HCT116 (cell line): ENCODE data around the gene KIAA0319L. TPM values are rescaled to one million over a fixed set of nuclear protein-coding genes. Genes with fewer than 3 reads are reported as not detected.

ENCODE experiments used
- ATAC-seq: fragments of 200-7000 bp; cut with Tn5 transposase; 2 replicates; pipeline ENCODE4 v1.9.1; 2020; ENCODE audit warnings: mild to moderate bottlenecking, moderate library complexity
- BruUV-seq: library from RNA; stranded (reverse); fragments of 400-500 nt; replicated peaks from 2 replicates; lab custom pipeline; 2021; lab: Mats Ljungman, UMichigan
- CTCF ChIA-PET: fragments of 300-600 bp; sonication (Branson Sonifier 250); formaldehyde crosslinking; loops from one replicate; lab custom pipeline; 2021; ENCODE audit warnings: antibody characterized with exemption; lab: Charles Lee
- POLR2A ChIA-PET: fragments of 300-600, 350-600 bp; sonication (Branson Sonifier 250); formaldehyde crosslinking; loops from one replicate; lab custom pipeline; 2021; ENCODE audit warnings: antibody characterized with exemption; lab: Charles Lee
- RAD21 ChIA-PET, 2 experiments: fragments of 300-600 bp; sonication (Branson Sonifier 250); formaldehyde crosslinking; loops; one replicate each; lab custom pipeline; 2023; ENCODE audit warnings: low total read pairs in 2 of 2; ENCODE audit not compliant: uncharacterized antibody in 2 of 2, unreplicated experiment in 2 of 2, low non-redundant PET in 1 of 2; lab: Charles Lee
- DNase-seq: peaks from one replicate; pipeline ENCODE4 v3.0.0-alpha.2; 2010; ENCODE audit warnings: low read depth, low spot score
- H2AFZ ChIP-seq: fragments of 200-600 bp; shearing (Covaris generic), sonication (generic); 2 replicates; pipeline ENCODE4 v1.6.1; 2017; ENCODE audit warnings: low read depth, mixed run types, mixed read lengths, antibody characterized with exemption, low read length; ENCODE audit not compliant: poor library complexity, severe bottlenecking
- H3K27ac ChIP-seq: 2 replicates; pipeline ENCODE4 v1.5.1; 2012; ENCODE audit warnings: low read depth, low read length
- H3K27me3 ChIP-seq: fragments of 200-600 bp; sonication (generic); 2 replicates; pipeline ENCODE4 v1.6.1; 2016; ENCODE audit warnings: mixed run types, low read length, mixed read lengths; ENCODE audit not compliant: insufficient read depth
- H3K36me3 ChIP-seq, 2 experiments: fragments of 200-500 bp in 1 of 2; fragments of 200-600 bp in 1 of 2; sonication (Bioruptor generic) in 1 of 2; sonication (generic) in 1 of 2; 2 replicates each; pipeline versions ENCODE4 v1.5.1 to v1.6.1; 2014 to 2016; ENCODE audit warnings: low read length in 2 of 2, inconsistent platforms in 1 of 2, mixed read lengths in 1 of 2, mixed run types in 1 of 2; ENCODE audit not compliant: insufficient read depth in 2 of 2, control insufficient read depth in 1 of 2
- H3K4me1 ChIP-seq, 2 experiments: fragments of 200-600 bp in 1 of 2; sonication (generic) in 1 of 2; 2 replicates each; pipeline versions ENCODE4 v1.5.1 to v1.6.1; 2012 to 2017; ENCODE audit warnings: low read length in 2 of 2, inconsistent platforms in 1 of 2, mild to moderate bottlenecking in 1 of 2, mixed read lengths in 1 of 2, mixed run types in 1 of 2, moderate library complexity in 1 of 2; ENCODE audit not compliant: insufficient read depth in 2 of 2, control insufficient read depth in 1 of 2
- H3K4me2 ChIP-seq: fragments of 200-600 bp; sonication (generic); 2 replicates; pipeline ENCODE4 v1.6.1; 2017; ENCODE audit warnings: mixed run types, low read length, mixed read lengths
- H3K4me3 ChIP-seq, 2 experiments: fragments of 200-600 bp in 1 of 2; sonication (generic) in 1 of 2; replicated peaks in 1 of 2; 2 replicates each; pipeline ENCODE4 v1.5.1; 2011 to 2016; ENCODE audit warnings: low read length in 2 of 2, control low read depth in 1 of 2, low read depth in 1 of 2, mild to moderate bottlenecking in 1 of 2, mixed read lengths in 1 of 2, mixed run types in 1 of 2
- H3K79me2 ChIP-seq: fragments of 200-600 bp; sonication (generic); 2 replicates; pipeline ENCODE4 v1.6.1; 2017; ENCODE audit warnings: mild to moderate bottlenecking, mixed run types, low read length, moderate library complexity, mixed read lengths; ENCODE audit not compliant: insufficient read depth
- H3K9ac ChIP-seq: fragments of 200-600 bp; sonication (generic); 2 replicates; pipeline ENCODE4 v1.6.1; 2016; ENCODE audit warnings: low read length, mixed read lengths
- H3K9me2 ChIP-seq: fragments of 200-600 bp; sonication (generic), shearing (Covaris generic); 2 replicates; pipeline ENCODE4 v1.6.1; 2017; ENCODE audit warnings: mixed run types, mild to moderate bottlenecking, moderate library complexity; ENCODE audit not compliant: insufficient read depth
- H3K9me3 ChIP-seq, 2 experiments: fragments of 200-500 bp in 1 of 2; fragments of 200-600 bp in 1 of 2; sonication (Bioruptor generic) in 1 of 2; sonication (generic) in 1 of 2; 2 replicates each; pipeline ENCODE4 v1.6.1; 2014 to 2017; ENCODE audit warnings: low read length in 2 of 2, mixed read lengths in 2 of 2, inconsistent platforms in 1 of 2, low read depth in 1 of 2, mild to moderate bottlenecking in 1 of 2, mixed run types in 1 of 2, moderate library complexity in 1 of 2; ENCODE audit not compliant: control insufficient read depth in 1 of 2, insufficient read depth in 1 of 2
- H4K20me1 ChIP-seq: fragments of 200-600 bp; sonication (generic), shearing (Covaris generic); 2 replicates; pipeline ENCODE4 v1.6.1; 2017; ENCODE audit warnings: mixed run types, mild to moderate bottlenecking, moderate library complexity; ENCODE audit not compliant: insufficient read depth
- ATF3 ChIP-seq: IDR thresholded peaks from 2 replicates; pipeline ENCODE4 v1.6.1; 2012
- CTCF ChIP-seq, 3 experiments: fragments of 200-600 bp in 1 of 3; sonication (generic) in 1 of 3; IDR thresholded peaks in 2 of 3; conservative IDR thresholded peaks in 1 of 3; 2 replicates each; pipeline ENCODE4 v1.5.1; 2012 to 2017; ENCODE audit warnings: low read depth in 2 of 3, low read length in 2 of 3, antibody characterized with exemption in 1 of 3, borderline replicate concordance in 1 of 3, control low read depth in 1 of 3, mild to moderate bottlenecking in 1 of 3, mixed read lengths in 1 of 3, mixed run types in 1 of 3, moderate library complexity in 1 of 3; ENCODE audit not compliant: insufficient read depth in 1 of 3
- EGR1 ChIP-seq: IDR thresholded peaks from 2 replicates; pipeline ENCODE4 v1.6.1; 2012; ENCODE audit warnings: low read depth
- JUND ChIP-seq: IDR thresholded peaks from 2 replicates; pipeline ENCODE4 v1.6.1; 2012
- MAX ChIP-seq: IDR thresholded peaks from 2 replicates; pipeline ENCODE4 v1.6.1; 2012
- RAD21 ChIP-seq: IDR thresholded peaks from 2 replicates; pipeline ENCODE4 v1.6.1; 2012; ENCODE audit warnings: low read depth, mild to moderate bottlenecking
- SIN3A ChIP-seq: IDR thresholded peaks from 2 replicates; pipeline ENCODE4 v1.6.1; 2012; ENCODE audit warnings: low read depth
- ZBTB33 ChIP-seq: IDR thresholded peaks from 2 replicates; pipeline ENCODE4 v1.6.1; 2011; ENCODE audit warnings: mild to moderate bottlenecking, low read length, moderate library complexity; ENCODE audit not compliant: insufficient replicate concordance; ENCODE audit errors: extremely low read depth
- intact Hi-C: fragments of 100-400 bp; cut with micrococcal nuclease; formaldehyde crosslinking; loops from 2 replicates; pipeline ENCODE4 v1.10.0; 2022
- total RNA-seq: library from RNA; stranded (reverse); gene quantifications from one replicate; pipeline ENCODE4 v1.2.1, GENCODE V29; 2021; ENCODE audit not compliant: unreplicated experiment

Gene KIAA0319L
- total RNA-seq, 1 experiment from 2014 or later, result 35.6 TPM

GRCh38 chr1:35443768-35444518 is 113.3 kb downstream of the KIAA0319L start:
- ChIA-PET CTCF (interaction anchor here (1.2 kb wide), 1 partner anchor 243 kb away, joined by 3 read pairs; no protein-coding TSS in a partner anchor), POLR2A (no interaction called here), RAD21 (no interaction called here)
- Histone ChIP-seq H3K9me2 (no peaks in the 10 kb centered on the region), H3K36me3 (peaks cover 0 to 5% of the 10 kb centered on the region in 2 experiments; a peak in 2 of 4 replicates), H2AFZ (no peak overlapping the region), H3K9me3 (no peaks in the 10 kb centered on the region), H4K20me1 (no peaks in the 10 kb centered on the region), H3K27me3 (no peaks in the 10 kb centered on the region), H3K4me2 (no peak overlapping the region), H3K4me3 (no peak overlapping the region), H3K79me2 (no peaks in the 10 kb centered on the region), H3K4me1 (no peaks in the 10 kb centered on the region), H3K9ac (no peak overlapping the region), H3K27ac (no peak overlapping the region)
- DNase-seq, result no peak
- ATAC-seq, result no peak
- BruUV-seq, result no TSS peak
- intact Hi-C loops, result no loop called here
- peak in 2 of 3 experiments; percentile 23 to 36; a peak in 2 of 6 replicates for TF ChIP-seq CTCF (IDR thresholded peaks at IDR 0.05 in 2 of 3, conservative IDR thresholded peaks at IDR 0.05 in 1 of 3; ENCODE audit: borderline replicate concordance in 1 of 3, insufficient read depth in 1 of 3, low read depth in 2 of 3, low read length in 2 of 3)
- peak; percentile 57 for TF ChIP-seq RAD21
- no peak for TF ChIP-seq EGR1
- TF ChIP-seq, all 23 proteins: peak for 2

- DNase-seq, result no peak
- TF ChIP-seq ATF3 (no peak), JUND (no peak), MAX (no peak), RAD21 (no peak), ZBTB33 (no peak), SIN3A (no peak)
- TF ChIP-seq, all 23 proteins: peak for 0
- H4K20me1 ChIP-seq, result no peaks in the 10 kb centered on the region
- no peak overlapping the region for H3K4me3 ChIP-seq
- ChIA-PET RAD21 (no interaction called here), CTCF (no interaction called here), POLR2A (no interaction called here)
- no peak overlapping the region for H3K4me2 ChIP-seq
- intact Hi-C loops, result no loop called here
- H3K4me1 ChIP-seq, result no peaks in the 10 kb centered on the region
- H3K9ac ChIP-seq, result no peak overlapping the region
- no peak overlapping the region for H3K27ac ChIP-seq
- H3K27me3 ChIP-seq, result no peaks in the 10 kb centered on the region
- no peak overlapping the region for H2AFZ ChIP-seq
- BruUV-seq, result no TSS peak
- no peaks in the 10 kb centered on the region for H3K9me3 ChIP-seq
- H3K9me2 ChIP-seq, result no peaks in the 10 kb centered on the region
- H3K79me2 ChIP-seq, result no peaks in the 10 kb centered on the region
- peaks cover 0 to 2% of the 10 kb centered on the region in 2 experiments; a peak in 1 of 4 replicates for H3K36me3 ChIP-seq
- ATAC-seq, result no peak
Observed at GRCh38 chr1:35442734-35443133, 114.5 kb downstream of the KIAA0319L start.
